MV-4-11 (cell line): ENCODE results near the gene TNRC6A.
"Not testable (repeated sequence)": the region's sequence is repeated elsewhere in the genome, so short reads cannot be mapped to it uniquely, and the experiment has no call there.

Experiments
- DNase-seq: peaks from one replicate; lab custom pipeline; 2025; lab: John Stamatoyannopoulos, UW

Gene TNRC6A

DNA sequence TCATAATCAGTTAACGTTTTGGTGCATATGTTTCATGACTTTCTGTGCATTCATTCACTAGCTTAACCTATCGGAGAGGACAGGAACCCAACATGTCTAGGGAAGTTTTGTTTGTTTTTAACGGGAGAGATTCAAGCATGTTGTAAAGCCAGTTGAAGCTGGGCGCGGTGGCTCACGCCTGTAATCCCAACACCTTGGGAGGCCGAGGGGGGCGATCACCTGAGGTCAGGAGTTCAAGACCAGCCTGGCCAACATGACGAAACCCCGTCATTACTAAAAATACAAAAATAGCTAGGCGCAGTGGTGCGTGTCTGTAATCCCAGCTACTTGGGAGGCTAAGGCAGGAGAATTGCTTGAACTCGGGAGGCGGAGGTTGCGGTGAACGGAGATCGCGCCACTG, 1.4 kb upstream of the TNRC6A start:
- DNase-seq = no peak

DNA sequence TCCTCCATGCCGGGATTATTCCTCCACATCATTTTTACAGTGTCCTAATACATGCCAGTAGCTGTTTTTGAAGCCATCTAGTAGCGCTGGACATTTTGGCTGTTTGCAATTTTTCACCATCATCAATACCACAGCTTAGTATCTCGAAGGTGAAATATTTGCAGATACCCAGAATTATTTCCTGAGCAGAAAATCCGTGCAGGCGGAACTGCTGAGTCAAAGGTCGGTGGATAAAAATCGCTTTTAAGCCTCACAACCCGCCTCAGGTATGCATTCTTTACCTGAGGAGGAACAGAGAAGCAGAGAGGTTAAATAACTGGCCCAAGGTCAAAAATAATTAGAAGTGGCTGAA, 584 bp upstream of the TNRC6A start:
- DNase-seq = no peak

DNA sequence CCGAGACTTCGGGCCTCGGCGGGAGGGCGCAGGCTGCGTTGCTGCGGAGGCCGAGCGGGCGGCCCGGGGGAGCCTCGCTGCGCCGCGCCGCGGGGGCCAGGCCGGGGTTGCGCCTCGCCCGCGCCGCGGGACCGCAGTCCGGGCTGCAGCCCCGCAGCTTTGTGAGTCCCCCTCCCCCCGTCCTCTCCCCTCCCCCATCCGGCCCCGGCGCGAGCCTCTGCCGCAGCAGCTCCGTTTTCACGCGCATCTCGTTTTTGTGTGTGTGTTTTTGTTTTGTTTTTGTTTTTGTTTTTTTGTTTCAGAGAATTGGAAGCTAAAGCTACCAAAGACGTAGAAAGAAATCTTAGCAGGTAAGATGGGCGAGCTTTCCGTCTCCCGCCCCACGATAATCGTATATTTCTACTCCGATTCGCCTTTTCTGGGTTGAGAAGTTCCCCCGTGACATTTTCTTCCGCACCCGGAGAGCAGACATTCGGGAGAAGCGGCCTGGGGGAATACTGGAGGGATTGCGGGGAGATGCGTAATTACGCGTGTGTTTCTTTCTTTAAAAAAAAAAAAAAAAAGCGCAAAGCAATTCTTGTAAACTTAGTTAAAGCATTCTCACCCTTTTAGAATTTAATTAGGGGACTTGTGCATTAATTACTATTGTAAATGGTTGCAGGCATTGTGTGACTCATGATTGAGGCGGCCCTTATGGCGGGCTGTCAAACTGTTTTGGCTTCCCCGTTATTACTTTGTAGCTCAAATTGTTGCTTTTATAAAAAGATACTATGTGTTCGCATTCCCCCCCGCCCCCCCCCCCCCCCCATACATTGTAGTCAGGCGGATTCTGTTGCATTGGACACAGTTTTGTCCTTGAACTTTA, 732 bp downstream of the TNRC6A start:
- DNase-seq = peak; percentile 13

DNA sequence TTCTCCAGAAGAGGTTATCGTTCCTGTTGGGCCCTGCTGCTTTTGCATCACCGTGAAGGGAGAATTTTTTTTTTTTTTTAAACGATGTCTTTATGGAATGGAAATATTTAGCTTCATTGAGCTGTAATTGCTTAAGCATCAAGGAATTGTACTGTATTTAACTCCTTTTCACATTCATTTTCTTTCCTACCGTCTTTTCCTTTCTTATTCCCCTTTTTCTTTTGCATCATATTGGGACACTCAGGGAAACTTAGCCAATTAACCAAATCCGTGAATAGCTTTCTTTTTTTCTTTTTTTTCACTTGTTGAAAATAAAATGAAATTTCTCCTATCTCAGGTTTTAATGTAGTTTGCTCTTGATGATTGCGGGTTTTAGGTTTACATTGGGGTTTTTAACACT, 1.5 kb downstream of the TNRC6A start:
- DNase-seq = no peak

DNA sequence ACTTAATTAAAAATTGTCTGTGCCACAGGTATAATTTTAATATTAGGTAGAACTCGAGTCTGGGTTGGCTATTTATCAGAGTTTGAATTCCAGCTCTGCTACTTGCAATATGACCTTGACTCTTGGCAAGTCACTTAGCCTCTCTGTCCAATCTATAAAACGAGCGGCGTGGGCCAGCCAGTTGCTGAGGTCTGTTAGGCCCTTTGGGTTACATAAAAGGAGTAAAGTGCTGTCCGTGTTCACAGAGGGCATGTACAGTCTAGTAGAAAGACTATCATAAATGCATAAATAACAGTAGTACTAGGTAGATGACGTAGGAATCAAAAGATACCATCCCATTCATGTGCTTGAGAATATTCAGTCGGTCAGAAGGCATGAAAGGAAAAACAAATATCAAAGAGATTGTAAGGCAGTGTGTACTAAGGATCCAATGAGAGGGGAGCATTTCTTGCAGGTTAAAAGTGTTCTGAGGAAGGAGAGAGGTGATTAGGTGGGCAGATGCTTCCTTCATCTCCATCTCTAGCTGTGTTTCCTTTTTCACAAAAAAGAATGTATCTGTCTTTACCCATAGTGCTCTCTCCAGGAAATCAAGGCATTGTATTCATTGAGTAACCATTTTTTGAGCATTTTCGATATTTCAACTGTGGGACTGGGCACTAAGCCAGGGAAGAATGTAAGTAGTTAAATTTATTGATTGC, 2.4 kb downstream of the TNRC6A start:
- no peak for DNase-seq

DNA sequence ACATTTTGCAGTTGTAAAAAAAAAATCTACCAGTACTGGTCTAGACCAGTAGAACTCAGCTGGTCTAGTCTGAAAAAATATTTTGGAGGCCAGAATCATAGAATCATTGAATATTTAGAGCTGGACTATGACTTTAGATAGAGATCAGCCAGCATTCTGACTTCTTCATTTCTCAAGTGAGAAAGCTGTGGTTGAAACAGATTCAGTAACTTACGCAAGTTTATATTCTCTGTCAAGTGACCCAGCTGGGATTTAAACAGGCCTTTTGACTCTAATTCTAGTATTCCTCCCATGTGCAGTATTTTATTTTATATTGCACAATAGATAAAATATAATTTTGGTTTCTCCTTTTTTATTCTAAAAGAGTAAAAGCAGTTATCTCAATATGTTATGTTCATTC, 4.9 kb downstream of the TNRC6A start:
- DNase-seq = peak; percentile 47

DNA sequence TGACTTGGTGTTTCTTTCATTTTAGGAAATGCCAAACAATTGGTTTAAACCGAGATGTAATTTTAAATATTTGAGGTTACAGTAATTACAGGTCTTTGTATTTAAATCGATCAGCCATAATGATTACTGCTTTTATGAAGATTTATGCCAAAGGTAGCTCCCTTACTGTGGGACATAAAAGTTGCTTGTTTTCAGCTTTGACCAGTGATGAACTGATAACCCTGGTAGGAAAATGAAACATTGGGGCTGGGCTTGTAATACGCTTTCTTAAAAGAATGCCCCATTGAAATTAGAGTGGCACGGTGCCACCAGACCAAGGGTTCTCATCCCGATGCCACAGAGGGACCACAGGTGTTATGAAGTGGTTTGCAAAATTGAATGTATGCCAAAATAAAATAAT, 7.3 kb downstream of the TNRC6A start:
- no peak for DNase-seq

DNA sequence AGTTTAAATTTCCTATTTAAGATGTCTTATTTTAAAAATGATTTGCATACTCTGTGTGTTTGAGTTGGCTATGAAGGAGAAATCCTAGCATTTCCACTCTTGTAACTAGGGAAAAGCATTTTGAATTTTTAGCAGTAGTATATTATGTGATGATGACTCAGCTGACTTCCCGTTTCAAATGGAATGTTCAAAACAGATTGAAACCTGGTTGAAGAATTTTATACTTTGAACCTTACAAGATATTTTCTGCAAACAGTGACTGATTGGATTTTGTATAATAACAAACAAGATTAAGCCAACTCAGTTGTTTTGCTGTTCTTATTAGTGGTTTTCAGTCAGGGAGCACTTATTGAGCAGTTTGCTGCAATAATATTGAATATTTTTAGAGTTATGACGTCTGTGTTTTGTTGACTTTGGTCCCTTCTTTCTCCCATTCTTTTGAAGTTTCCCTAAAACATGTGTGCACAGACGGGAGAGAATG, 8.0 kb downstream of the TNRC6A start:
- peak; percentile 21 for DNase-seq

DNA sequence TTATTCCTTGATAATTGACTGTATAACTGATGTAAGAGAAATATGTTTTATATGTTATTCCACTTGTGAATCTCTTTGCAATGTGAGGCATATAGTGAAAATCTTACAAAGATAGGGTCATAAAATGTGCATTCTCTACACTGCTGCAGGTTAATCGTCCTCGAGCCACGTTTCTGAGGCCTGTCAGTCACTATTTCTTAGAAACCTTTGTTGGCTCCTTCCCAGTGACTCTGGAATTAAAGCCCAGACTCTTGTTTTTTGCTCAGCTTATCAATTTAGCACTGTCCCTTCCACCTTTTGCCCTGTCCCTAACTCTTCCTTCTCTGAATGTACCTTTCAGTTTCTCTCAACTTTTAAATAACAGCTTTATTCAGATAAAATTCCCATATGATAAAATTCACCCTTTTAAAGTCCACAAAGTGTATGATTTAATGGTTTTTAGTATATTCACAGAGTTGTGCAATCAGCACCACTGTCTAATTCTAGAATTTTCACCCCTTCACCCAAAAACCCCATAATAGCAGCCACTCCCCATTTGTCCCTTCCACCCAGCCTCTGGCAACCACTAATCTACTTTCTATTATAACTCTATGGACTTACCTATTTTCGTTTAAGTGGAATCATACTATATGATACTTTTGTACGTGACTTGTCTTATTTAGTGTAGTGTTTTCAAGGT, 8.6 kb downstream of the TNRC6A start:
- DNase-seq = no peak

DNA sequence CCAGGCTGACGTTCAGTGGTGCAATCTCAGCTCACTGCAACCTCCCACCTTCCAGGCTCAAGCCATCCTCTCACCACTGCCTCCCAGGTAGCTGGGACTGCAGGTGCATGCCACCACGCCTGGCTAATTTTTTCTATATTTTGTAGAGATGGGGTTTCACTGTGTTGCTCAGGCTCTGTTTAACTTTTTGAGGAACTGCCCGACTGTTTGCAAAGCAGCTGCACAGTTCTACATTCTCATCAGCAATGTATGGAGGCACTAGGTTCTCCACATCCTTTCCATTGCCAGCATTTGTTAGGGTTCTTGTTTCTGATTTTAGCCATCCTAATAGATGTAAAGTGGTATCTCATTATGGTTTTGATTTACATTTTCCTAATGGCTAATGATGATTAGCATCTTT, 9.4 kb downstream of the TNRC6A start:
- DNase-seq = no peak

DNA sequence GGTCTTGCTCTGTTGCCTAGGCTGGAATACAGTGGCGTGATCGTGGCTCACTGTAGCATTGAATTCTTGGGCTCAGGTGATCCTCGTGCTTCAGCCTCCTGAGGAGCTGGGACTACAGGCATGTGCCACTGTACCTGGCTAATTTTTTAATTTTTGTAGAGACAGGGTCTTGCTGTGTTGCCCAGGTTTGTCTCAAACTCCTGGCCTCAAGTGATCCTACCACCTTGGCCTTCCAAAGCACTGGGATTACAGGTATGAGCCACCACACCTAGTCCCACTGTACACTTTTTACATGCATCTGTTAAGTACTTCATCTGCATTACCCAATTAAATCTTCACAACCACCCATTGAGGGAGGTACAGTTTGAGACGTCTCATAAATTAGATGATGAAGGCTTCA, 12.4 kb downstream of the TNRC6A start:
- DNase-seq = no peak

DNA sequence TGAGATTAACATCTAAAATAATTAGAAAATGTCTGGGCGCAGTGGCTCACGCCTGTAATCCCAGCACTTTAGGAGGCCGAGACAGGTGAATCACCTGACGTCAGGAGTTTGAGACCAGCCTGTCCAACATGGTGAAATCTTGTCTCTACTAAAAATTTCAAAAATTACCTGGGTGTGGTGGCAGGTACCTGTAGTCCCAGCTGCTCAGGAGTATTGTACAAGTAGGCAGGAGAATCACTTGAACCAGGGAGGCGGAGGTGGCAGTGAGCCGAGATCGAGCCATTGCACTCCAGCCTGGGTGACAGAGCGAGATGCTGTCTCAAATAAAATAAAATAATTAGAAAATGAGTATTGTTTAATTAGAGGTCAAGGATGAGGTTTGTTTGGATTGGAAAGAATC, 13.2 kb downstream of the TNRC6A start:
- not testable (repeated sequence) for DNase-seq

DNA sequence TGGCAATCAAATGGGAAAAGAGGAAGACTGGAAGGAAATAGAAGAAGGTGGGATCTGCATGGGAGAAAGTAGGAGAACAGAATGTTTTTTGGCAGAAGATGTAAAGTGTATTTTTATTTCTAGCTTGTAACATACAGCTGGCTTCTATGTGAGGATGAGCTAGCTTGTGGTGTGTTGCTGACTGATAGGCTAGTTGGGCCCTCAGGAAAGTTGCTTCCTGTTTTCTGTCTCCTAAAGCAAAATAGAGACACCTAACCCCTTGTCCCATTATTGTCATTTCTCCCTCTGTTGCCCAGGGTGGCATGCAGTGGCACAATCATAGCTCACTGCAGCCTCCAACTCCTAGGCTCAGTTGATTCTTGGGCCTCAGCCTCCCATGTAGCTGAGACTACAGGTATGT, 15.9 kb downstream of the TNRC6A start:
- DNase-seq = peak; percentile 42

DNA sequence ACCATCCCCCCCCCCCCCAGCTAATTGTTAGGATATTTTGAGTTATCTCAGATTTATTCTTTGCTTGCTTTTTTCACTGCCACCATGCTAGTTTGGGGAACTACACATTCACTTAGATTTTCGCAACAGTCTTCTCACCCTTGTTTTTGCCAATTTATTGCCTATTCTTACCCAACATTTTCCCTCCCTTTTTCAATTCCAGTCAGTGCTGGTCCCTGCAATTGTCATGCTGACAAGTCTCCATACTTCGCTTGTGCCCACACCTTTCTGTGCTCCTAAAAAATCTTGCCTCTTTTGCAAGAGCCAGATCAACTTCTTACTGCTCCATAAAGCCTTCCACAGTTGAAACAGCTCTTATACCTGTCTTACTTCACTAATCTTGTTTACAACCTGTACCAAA, 16.3 kb downstream of the TNRC6A start:
- peak; percentile 38 for DNase-seq

DNA sequence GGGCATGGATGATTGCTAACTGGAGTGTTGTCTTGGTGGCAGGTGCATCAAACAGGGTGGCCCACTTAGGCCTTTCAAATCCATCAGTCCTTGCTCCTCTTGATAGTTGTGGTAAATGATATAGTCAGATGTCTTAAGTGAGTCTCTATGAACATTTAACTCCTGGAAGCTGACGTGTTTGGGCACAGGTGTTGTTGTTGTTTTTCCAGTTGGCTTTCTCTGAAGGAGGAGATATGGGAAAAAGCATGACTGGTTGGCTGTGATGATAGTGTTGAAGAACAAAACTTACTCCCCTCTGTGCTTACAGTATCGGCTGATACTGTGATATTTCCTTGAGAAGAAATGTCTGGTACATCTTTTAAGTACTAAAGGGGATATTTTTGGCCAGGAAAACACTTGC, 18.0 kb downstream of the TNRC6A start:
- no peak for DNase-seq

DNA sequence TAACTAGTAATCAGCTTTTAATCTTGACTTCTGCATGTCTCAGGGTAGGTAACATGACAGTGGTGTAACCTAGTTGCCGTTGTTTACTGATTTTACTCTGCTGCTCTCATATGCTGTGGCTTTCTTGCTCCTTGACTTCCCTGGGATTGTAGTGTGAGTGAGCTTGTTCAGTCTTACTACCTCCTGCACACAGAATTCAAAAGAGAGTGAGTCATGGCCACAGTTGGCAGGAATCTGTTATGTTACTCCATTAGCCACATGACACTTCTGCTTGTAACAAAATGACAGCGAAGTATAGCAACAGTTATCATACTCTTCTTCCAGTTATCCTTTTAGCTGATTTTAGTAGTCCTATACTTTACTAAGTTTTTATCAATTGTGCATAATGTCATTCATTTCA, 18.8 kb downstream of the TNRC6A start:
- DNase-seq = peak; percentile 76

DNA sequence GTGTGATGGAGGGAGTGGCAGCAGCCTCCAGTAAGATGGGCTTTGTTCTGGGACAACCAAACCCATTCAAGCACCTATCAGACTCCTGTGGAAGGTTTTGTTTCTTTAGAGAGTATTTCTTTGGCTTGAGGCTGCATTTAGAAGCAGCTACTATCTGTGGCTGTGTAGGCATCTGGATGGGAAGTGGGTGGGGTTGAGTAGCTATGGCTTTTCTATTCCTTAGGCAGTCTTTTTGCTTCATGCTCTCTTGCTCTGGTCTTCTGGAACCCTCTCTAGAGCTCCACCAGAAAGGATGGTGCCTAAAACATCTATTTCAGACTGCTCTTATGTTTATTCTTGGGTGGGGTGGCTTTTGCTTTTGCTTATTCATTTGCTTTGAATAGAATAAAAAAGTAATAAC, 19.9 kb downstream of the TNRC6A start:
- DNase-seq = no peak

DNA sequence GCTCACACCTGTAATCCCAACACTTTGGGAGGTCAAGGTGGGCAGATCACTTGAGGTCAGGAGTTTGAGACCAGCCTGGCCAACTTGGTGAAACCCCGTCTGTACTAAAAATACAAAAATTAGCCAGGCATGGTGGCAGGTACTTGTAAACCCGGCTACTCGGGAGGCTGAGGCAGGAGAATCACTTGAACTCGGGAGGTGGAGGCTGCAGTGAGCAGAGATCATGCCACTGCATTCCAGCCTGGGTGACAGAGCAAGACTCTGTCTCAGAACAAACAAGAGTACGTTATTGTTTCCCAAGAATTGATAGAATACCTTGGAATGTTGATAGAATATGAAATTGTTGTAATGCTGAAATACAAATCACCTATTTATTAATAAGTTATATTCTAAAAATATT, 20.4 kb downstream of the TNRC6A start:
- not testable (repeated sequence) for DNase-seq

DNA sequence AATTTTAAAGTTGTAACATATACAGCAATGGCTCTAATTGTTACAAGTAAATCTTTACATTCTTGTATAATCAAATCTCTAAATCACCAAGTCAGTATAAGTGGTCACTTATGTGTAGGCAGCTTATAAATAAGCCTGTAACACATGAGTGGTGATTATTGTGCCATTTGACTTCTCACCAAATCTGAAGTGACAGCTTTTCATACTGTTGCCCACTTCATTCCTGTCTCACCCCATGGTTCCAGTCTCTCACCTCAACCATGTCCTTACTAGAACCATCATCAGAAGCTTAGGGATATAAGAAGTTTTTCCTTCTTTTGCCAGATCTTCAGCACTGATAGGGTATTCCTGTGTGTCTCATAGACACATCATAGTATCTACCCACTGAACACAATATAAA, 23.5 kb downstream of the TNRC6A start:
- no peak for DNase-seq

DNA sequence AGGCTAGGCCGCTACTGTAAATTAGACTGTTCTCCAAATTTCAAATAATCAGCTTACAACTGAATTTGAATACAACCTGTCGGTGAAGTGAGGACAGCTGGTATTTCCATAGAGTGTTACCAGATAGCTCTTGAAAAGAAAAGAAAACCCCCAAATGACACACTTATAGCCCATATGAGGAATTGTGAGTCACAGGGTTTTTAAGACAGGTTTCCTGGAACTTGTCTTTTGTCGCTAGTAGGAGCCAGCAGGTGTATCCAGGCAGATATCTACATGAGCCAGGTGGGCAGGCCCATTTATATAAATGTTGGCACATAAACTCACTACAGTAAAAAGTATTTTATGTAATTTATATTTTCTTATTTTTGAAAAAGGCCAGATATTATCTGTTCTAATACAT, 24.0 kb downstream of the TNRC6A start:
- no peak for DNase-seq

DNA sequence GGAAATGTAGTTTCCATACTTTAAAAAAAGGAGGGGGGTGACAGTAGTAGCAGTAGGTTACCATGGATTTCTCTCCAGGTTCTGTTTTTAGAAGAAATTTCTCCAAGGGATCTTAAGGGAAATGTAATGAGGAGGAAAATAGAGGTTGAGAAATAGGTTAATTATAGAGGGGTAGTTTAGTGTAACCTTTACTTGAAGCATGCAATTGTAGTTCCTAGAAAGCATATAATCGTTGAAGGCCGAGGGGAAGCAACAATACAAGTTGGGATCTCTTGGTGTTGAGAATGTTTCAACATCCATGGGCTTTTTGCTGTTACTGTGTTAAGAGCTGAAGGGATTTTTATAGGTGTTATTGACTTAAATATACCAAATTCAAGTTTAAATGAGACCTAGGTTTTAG, 25.1 kb downstream of the TNRC6A start:
- no peak for DNase-seq

DNA sequence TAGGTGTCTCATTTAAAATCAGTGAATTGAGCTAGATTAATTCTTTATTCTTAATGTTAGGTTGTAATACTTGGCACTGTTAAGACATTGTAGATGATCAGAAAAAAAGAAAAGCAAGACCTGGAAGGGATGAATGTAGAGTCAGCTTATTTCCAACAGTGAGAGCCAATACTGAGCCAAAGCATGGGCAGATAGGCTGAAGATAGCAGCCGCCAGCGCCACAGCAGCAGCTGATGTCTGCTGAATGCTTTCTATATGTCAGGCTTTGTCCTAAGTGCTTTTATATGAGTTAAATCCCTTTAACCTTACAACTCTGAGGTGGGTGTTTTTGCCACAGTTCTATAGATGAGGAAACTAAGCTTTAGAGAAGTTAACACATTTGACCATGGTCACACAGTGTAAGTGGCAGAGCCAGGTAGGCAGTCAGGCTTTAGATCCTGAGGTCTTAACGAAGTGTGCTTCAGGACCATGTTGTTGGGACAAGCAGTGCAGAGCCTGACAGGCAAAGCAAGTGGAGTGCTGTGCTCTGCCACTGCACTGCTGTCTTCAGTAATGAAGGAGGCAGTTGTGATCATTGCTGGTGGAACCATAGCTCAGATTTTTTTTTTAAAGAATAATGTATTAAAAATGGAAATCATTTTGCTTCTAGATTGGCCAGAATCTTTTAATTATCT, 25.9 kb downstream of the TNRC6A start:
- no peak for DNase-seq
